ENCODE data around the gene LRFN2. TPM values are rescaled to one million over a fixed set of nuclear protein-coding genes. Genes with fewer than 3 reads are reported as not detected.

The LRFN2 gene
- total RNA-seq, 6 donors from 2014 or later, result 0.06 to 0.20 TPM; not detected in 4

GRCh38 chr6:40455686-40456389, 131.3 kb downstream of the LRFN2 start:
- 78 to 85% methylated on average over 1 of the region's 1 CpG for WGBS, 2 donors
- Histone ChIP-seq H3K36me3 (no peaks in the 10 kb centered on the region), H3K4me1 (no peaks in the 10 kb centered on the region), H3K27me3 (no peaks in the 10 kb centered on the region), H3K4me3 (no peak overlapping the region), H3K9me3 (no peaks in the 10 kb centered on the region), H3K27ac (no peak overlapping the region)
- ATAC-seq (ENCODE audit: low FRiP score in 2 of 2) (no peak), DNase-seq (no peak)
- no peak for TF ChIP-seq POLR2A (IDR thresholded peaks at IDR 0.05)
- TF ChIP-seq CTCF (IDR thresholded peaks at IDR 0.05), result no peak
- TF ChIP-seq POLR2AphosphoS5 (IDR thresholded peaks at IDR 0.05), result no peak
- TF ChIP-seq EP300 (IDR thresholded peaks at IDR 0.05), result no peak

DNA sequence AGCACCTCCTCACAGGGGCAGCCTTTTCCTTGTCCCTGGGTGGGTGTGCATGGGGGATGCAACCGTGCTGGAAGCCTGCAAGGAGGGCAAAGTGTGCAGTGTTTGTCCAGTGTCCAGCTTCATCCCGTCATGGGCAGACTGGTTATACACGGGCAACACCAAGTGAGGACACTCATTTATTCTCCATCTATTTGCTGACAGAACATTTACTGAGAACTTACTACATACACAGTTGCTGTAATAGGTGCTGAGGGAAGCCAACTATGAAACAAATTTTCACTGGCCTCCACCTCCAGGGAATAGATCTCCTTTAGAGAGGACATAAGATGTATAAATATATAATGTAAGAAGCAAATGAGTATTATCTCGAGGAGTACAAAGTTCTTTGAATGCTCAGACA, 136.7 kb downstream of the LRFN2 start:
- Histone ChIP-seq H3K4me3 (no peak overlapping the region), H3K27me3 (no peaks in the 10 kb centered on the region), H3K27ac (no peak overlapping the region), H3K9me3 (no peaks in the 10 kb centered on the region), H3K4me1 (no peaks in the 10 kb centered on the region), H3K36me3 (no peaks in the 10 kb centered on the region)
- TF ChIP-seq CTCF (IDR thresholded peaks at IDR 0.05), result no peak
- TF ChIP-seq POLR2A (IDR thresholded peaks at IDR 0.05), result no peak
- no peak for TF ChIP-seq EP300 (IDR thresholded peaks at IDR 0.05)
- no peak for TF ChIP-seq POLR2AphosphoS5 (IDR thresholded peaks at IDR 0.05)
- WGBS, 2 donors, result 71 to 80% methylated on average over 4 of the region's 4 CpGs
- DNase-seq (no peak), ATAC-seq (ENCODE audit: low FRiP score in 2 of 2) (no peak)

- Histone ChIP-seq H3K36me3 (no peaks in the 10 kb centered on the region), H3K4me3 (no peak overlapping the region), H3K27ac (no peak overlapping the region), H3K4me1 (no peaks in the 10 kb centered on the region), H3K9me3 (no peaks in the 10 kb centered on the region), H3K27me3 (no peaks in the 10 kb centered on the region)
- TF ChIP-seq EP300 (IDR thresholded peaks at IDR 0.05), result no peak
- TF ChIP-seq CTCF (IDR thresholded peaks at IDR 0.05), result no peak
- TF ChIP-seq POLR2AphosphoS5 (IDR thresholded peaks at IDR 0.05), result no peak
- TF ChIP-seq POLR2A (IDR thresholded peaks at IDR 0.05), result no peak
- 31 to 47% methylated on average over 1 of the region's 1 CpG for WGBS, 2 donors
- no peak for ATAC-seq (ENCODE audit: low FRiP score in 2 of 2)
- no peak for DNase-seq
Observed at GRCh38 chr6:40444811-40445210, 142.4 kb downstream of the LRFN2 start.

DNA sequence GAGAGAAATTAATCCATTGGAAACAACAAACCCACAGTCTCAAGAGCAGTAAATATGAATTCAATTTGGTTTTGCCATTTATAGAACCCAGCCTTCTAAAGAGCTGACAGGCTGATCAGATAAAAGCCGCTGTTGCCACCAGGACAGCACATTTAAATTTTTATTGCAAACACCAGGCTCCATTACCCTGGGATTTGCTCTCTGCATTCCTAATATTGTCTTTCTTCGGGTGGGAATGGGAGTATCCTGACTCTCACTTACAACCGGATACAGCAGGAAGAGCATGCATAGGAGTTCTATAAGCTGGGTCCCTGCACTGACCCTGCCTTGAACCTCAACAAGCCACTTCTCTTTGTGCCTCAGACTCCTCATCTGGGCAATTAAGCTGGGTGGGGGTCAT, 142.9 kb downstream of the LRFN2 start:
- TF ChIP-seq CTCF (IDR thresholded peaks at IDR 0.05), result no peak
- no peak for TF ChIP-seq POLR2A (IDR thresholded peaks at IDR 0.05)
- TF ChIP-seq POLR2AphosphoS5 (IDR thresholded peaks at IDR 0.05), result no peak
- TF ChIP-seq EP300 (IDR thresholded peaks at IDR 0.05), result no peak
- no peak for DNase-seq
- no peaks in the 10 kb centered on the region for H3K27me3 ChIP-seq
- no peaks in the 10 kb centered on the region for H3K9me3 ChIP-seq
- no peaks in the 10 kb centered on the region for H3K4me1 ChIP-seq
- no peak overlapping the region for H3K27ac ChIP-seq
- 60 to 62% methylated on average over 3 of the region's 3 CpGs for WGBS, 2 donors
- no peaks in the 10 kb centered on the region for H3K36me3 ChIP-seq
- no peak overlapping the region for H3K4me3 ChIP-seq
- ATAC-seq (ENCODE audit: low FRiP score in 2 of 2), result no peak

DNA sequence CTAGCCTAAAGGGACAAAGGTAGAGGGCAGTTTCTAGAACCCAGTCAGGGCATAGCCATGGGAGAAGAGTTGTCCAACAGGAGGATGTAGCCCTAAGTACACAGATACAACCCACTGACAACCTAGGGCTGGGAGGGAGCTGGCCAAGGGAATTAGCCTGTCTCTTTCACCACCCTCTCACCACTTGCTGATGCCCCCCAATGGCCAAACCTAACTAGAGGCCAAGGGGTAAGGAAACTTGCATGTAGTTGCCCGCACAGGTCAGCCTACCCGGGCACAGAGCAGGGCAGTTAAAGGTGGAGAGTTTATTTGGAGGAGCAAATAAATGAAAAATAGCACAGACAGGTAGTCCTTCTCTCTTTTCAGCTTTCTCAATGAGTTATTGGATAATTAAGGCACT, 143.3 kb downstream of the LRFN2 start:
- no peak for DNase-seq
- no peak overlapping the region for H3K27ac ChIP-seq
- no peaks in the 10 kb centered on the region for H3K4me1 ChIP-seq
- no peaks in the 10 kb centered on the region for H3K27me3 ChIP-seq
- no peak overlapping the region for H3K4me3 ChIP-seq
- WGBS, 2 donors, result 94 to 100% methylated on average over 2 of the region's 2 CpGs
- TF ChIP-seq POLR2AphosphoS5 (IDR thresholded peaks at IDR 0.05) (no peak), CTCF (IDR thresholded peaks at IDR 0.05) (no peak), POLR2A (IDR thresholded peaks at IDR 0.05) (no peak), EP300 (IDR thresholded peaks at IDR 0.05) (no peak)
- H3K9me3 ChIP-seq, result no peaks in the 10 kb centered on the region
- no peak for ATAC-seq (ENCODE audit: low FRiP score in 2 of 2)
- no peaks in the 10 kb centered on the region for H3K36me3 ChIP-seq
